Colonic mucosa (tissue), 4 donors: ENCODE measurements around the gene PXDC1. TPM values are rescaled to one million over a fixed set of nuclear protein-coding genes. Genes with fewer than 3 reads are reported as not detected.

Source experiments
- DNase-seq: peaks from one replicate; pipeline ENCODE4 v3.0.0-alpha.2; 2020
- H3K27ac ChIP-seq: fragments of 200-600 bp; one replicate; pipeline ENCODE4 v1.8.0; 2021
- H3K27me3 ChIP-seq: fragments of 200-600 bp; one replicate; pipeline ENCODE4 v1.8.0; 2021
- H3K36me3 ChIP-seq: fragments of 200-600 bp; one replicate; pipeline ENCODE4 v1.8.0; 2021
- H3K4me1 ChIP-seq: fragments of 200-600 bp; one replicate; pipeline ENCODE4 v1.8.0; 2021; ENCODE audit warnings: mild to moderate bottlenecking
- H3K4me3 ChIP-seq: fragments of 200-600 bp; one replicate; pipeline ENCODE4 v1.8.0; 2021
- H3K9ac ChIP-seq, 2 donors: one replicate each; pipeline ENCODE4 v1.7.0; 2013; ENCODE audit warnings: control low read depth in 2 of 2, low read depth in 2 of 2, low read length in 2 of 2
- H3K9me3 ChIP-seq: fragments of 200-600 bp; one replicate; pipeline ENCODE4 v1.8.0; 2021
- CTCF ChIP-seq: fragments of 200-600 bp; IDR thresholded peaks from one replicate; pipeline ENCODE4 v1.8.0; 2022; ENCODE audit warnings: antibody characterized with exemption, mild to moderate bottlenecking
- intact Hi-C: fragments of 100-400 bp; cut with DNase I; formaldehyde crosslinking; loops from one replicate; pipeline ENCODE4 v1.14.1; 2022
- total RNA-seq, 2 donors: library from RNA; stranded (reverse); fragmentation: NEBNext Ultra II Directional in 1 of 2; extraction: Animal tissue kit (Norgen Biotek cat#: 25700) in 1 of 2; gene quantifications; one replicate each; pipeline ENCODE4 v1.2.1, GENCODE V29; 2021
- donor health status: healthy.
- donor health status: DM: no; HTN: no; CAD: no.
- donor health status: DM: no; HTN: no; CAD: no.

PXDC1 gene
- total RNA-seq, 2 donors from 2014 or later: 1.7 to 8.8 TPM

GRCh38 chr6:3727036-3727435 is 24.5 kb downstream of the PXDC1 start:
- intact Hi-C loops: no loop called here
- Histone ChIP-seq H3K27ac (no peak overlapping the region), H3K9ac (no peak overlapping the region), H3K27me3 (no peaks in the 10 kb centered on the region), H3K4me1 (no peaks in the 10 kb centered on the region), H3K36me3 (no peaks in the 10 kb centered on the region), H3K9me3 (no peaks in the 10 kb centered on the region), H3K4me3 (no peak overlapping the region)
- no peak for TF ChIP-seq CTCF
- no peak for DNase-seq

- Histone ChIP-seq H3K36me3 (no peaks in the 10 kb centered on the region), H3K4me1 (no peaks in the 10 kb centered on the region), H3K4me3 (no peak overlapping the region), H3K27me3 (no peaks in the 10 kb centered on the region), H3K27ac (no peak overlapping the region), H3K9ac (no peak overlapping the region), H3K9me3 (no peaks in the 10 kb centered on the region)
- intact Hi-C loops: no loop called here
- DNase-seq: no peak
- no peak for TF ChIP-seq CTCF
Observed at GRCh38 chr6:3726421-3726820, 25.1 kb downstream of the PXDC1 start.

GRCh38 chr6:3725145-3726047 is 26.1 kb downstream of the PXDC1 start:
- H3K36me3 ChIP-seq: no peaks in the 10 kb centered on the region
- intact Hi-C loops: no loop called here

GRCh38 chr6:3724451-3725144 is 26.9 kb downstream of the PXDC1 start:
- Histone ChIP-seq H3K9ac (no peak overlapping the region), H3K36me3 (no peaks in the 10 kb centered on the region), H3K4me3 (no peak overlapping the region), H3K27me3 (no peaks in the 10 kb centered on the region), H3K27ac (no peak overlapping the region), H3K4me1 (no peaks in the 10 kb centered on the region), H3K9me3 (no peaks in the 10 kb centered on the region)
- TF ChIP-seq CTCF: no peak
- intact Hi-C loops: no loop called here
- DNase-seq: no peak

More at GRCh38 chr6:3725145-3726047, 26.1 kb downstream of the PXDC1 start:
- Histone ChIP-seq H3K4me1 (no peaks in the 10 kb centered on the region), H3K27me3 (no peaks in the 10 kb centered on the region), H3K4me3 (no peak overlapping the region), H3K9me3 (no peaks in the 10 kb centered on the region), H3K27ac (no peak overlapping the region), H3K9ac (no peak overlapping the region)
- DNase-seq: no peak
- TF ChIP-seq CTCF: no peak

GRCh38 chr6:3723966-3724365 is 27.5 kb downstream of the PXDC1 start:
- TF ChIP-seq CTCF: no peak
- Histone ChIP-seq H3K4me3 (no peak overlapping the region), H3K27me3 (no peaks in the 10 kb centered on the region), H3K9me3 (no peaks in the 10 kb centered on the region), H3K27ac (no peak overlapping the region), H3K36me3 (no peaks in the 10 kb centered on the region), H3K4me1 (no peaks in the 10 kb centered on the region), H3K9ac (no peak overlapping the region)
- intact Hi-C loops: no loop called here
- DNase-seq: no peak
